ENCODE data around the gene ATP5F1E. TPM values are rescaled to one million over a fixed set of nuclear protein-coding genes. Genes with fewer than 3 reads are reported as not detected.

The ATP5F1E gene
- total and polyA plus RNA-seq, 9 of the 15 experiments (the other 6 are each of a cell fraction or from before 2014, with no cell fraction given): 60.3 to 162 (median 113) TPM

GRCh38 chr20:59010995-59011873 is 20.9 kb downstream of the ATP5F1E start (continued):
- TF ChIP-seq ZNF311 (CRISPR knock-in tag; IDR thresholded peaks at IDR 0.05): no peak
- no peak for TF ChIP-seq HDGF (IDR thresholded peaks at IDR 0.05)
- no peak; the same call in 1 of the 2 replicates for TF ChIP-seq MBD2 (IDR thresholded peaks at IDR 0.05; ENCODE audit: borderline replicate concordance, low read depth)
- no peak for TF ChIP-seq ZNF277 (CRISPR knock-in tag; IDR thresholded peaks at IDR 0.05; ENCODE audit: borderline replicate concordance)
- TF ChIP-seq STAT6 (CRISPR knock-in tag; IDR thresholded peaks at IDR 0.05): no peak
- TF ChIP-seq ARHGAP35 (IDR thresholded peaks at IDR 0.05; ENCODE audit: partially characterized antibody): no peak
- peak; percentile 80 for TF ChIP-seq TCF3 (CRISPR knock-in tag; IDR thresholded peaks at IDR 0.05)
- TF ChIP-seq CREB3L1 (IDR thresholded peaks at IDR 0.05; ENCODE audit: borderline replicate concordance, low read depth): peak; percentile 28; the same call in 1 of the 2 replicates
- no peak for TF ChIP-seq MED1 (CRISPR knock-in tag; IDR thresholded peaks at IDR 0.05; ENCODE audit: borderline replicate concordance)
- no peak for TF ChIP-seq TRIM24 (IDR thresholded peaks at IDR 0.05)
- no peak for TF ChIP-seq TCF15 (CRISPR knock-in tag; IDR thresholded peaks at IDR 0.05)
- TF ChIP-seq ZNF740 (CRISPR knock-in tag; IDR thresholded peaks at IDR 0.05): no peak
- no peak for TF ChIP-seq ZNF740 (tag; IDR thresholded peaks at IDR 0.05)
- no peak for TF ChIP-seq ZNF644 (tag; IDR thresholded peaks at IDR 0.05; ENCODE audit: low read depth)
- TF ChIP-seq MYC (IDR thresholded peaks at IDR 0.05; ENCODE audit: low read depth, low read length): peak; percentile 22; the same call in 1 of the 2 replicates
- TF ChIP-seq MYC (CRISPR knock-in tag; IDR thresholded peaks at IDR 0.05; ENCODE audit: borderline replicate concordance, low read depth): no peak
- TF ChIP-seq ZFX (CRISPR knock-in tag; IDR thresholded peaks at IDR 0.05): no peak
- no peak for TF ChIP-seq EZH2 (IDR thresholded peaks at IDR 0.05; ENCODE audit: borderline replicate concordance, low read depth, low read length)
- TF ChIP-seq MCM2 (IDR thresholded peaks at IDR 0.05; ENCODE audit: low read depth): no peak
- TF ChIP-seq ELF2 (CRISPR knock-in tag; IDR thresholded peaks at IDR 0.05): no peak
- no peak for TF ChIP-seq ZFP36 (IDR thresholded peaks at IDR 0.05; ENCODE audit: low read depth, low read length, partially characterized antibody)
- no peak for TF ChIP-seq TAF15 (IDR thresholded peaks at IDR 0.05; ENCODE audit: low read depth, low read length)
